ENCODE data around the gene STK32A.

Gene STK32A

GRCh38 chr5:147339313-147339712 is 104.5 kb downstream of the STK32A start:
- ChIA-PET CTCF (no interaction called here), POLR2A (no interaction called here)
- Histone ChIP-seq H3K36me3 (ENCODE audit: control insufficient read depth in 4 of 4, insufficient read depth in 4 of 4, low read length in 3 of 4) (no peaks in the 10 kb centered on the region), H3K9me3 (ENCODE audit: control extremely low read depth in 1 of 5, control insufficient read depth in 4 of 5, insufficient read depth in 2 of 5, low read depth in 1 of 5, low read length in 4 of 5) (peaks cover 0 to 6% (median 0%) of the 10 kb centered on the region in 5 experiments), H3K27ac (ENCODE audit: insufficient read depth in 1 of 2, low read depth in 1 of 2, low read length in 2 of 2, poor library complexity in 1 of 2, severe bottlenecking in 2 of 2) (no peak overlapping the region), H3K27me3 (replicated peaks in 2 of 5; ENCODE audit: control insufficient read depth in 4 of 5, insufficient read depth in 5 of 5, low read length in 4 of 5) (peaks cover 0 to 3% (median 0%) of the 10 kb centered on the region in 5 experiments), H3K4me3 (ENCODE audit: control insufficient read depth in 1 of 7, extremely low read depth in 1 of 7, insufficient read depth in 4 of 7, low read depth in 2 of 7, low read length in 6 of 7) (no peak overlapping the region), H3K4me1 (ENCODE audit: control extremely low read depth in 1 of 4, control insufficient read depth in 4 of 4, insufficient read depth in 4 of 4, low read length in 3 of 4) (no peaks in the 10 kb centered on the region)
- 96% methylated on average over 3 of the region's 4 CpGs for WGBS (ENCODE audit: insufficient coverage)
- no peak for DNase-seq

GRCh38 chr5:147340941-147341340 is 106.1 kb downstream of the STK32A start:
- Histone ChIP-seq H3K27me3 (replicated peaks in 2 of 5; ENCODE audit: control insufficient read depth in 4 of 5, insufficient read depth in 5 of 5, low read length in 4 of 5) (peaks cover 0 to 3% (median 0%) of the 10 kb centered on the region in 5 experiments), H3K4me1 (ENCODE audit: control extremely low read depth in 1 of 4, control insufficient read depth in 4 of 4, insufficient read depth in 4 of 4, low read length in 3 of 4) (no peaks in the 10 kb centered on the region), H3K4me3 (ENCODE audit: control insufficient read depth in 1 of 7, extremely low read depth in 1 of 7, insufficient read depth in 4 of 7, low read depth in 2 of 7, low read length in 6 of 7) (no peak overlapping the region), H3K36me3 (ENCODE audit: control insufficient read depth in 4 of 4, insufficient read depth in 4 of 4, low read length in 3 of 4) (no peaks in the 10 kb centered on the region), H3K9me3 (ENCODE audit: control extremely low read depth in 1 of 5, control insufficient read depth in 4 of 5, insufficient read depth in 2 of 5, low read depth in 1 of 5, low read length in 4 of 5) (peaks cover 0 to 6% (median 0%) of the 10 kb centered on the region in 5 experiments), H3K27ac (ENCODE audit: insufficient read depth in 1 of 2, low read depth in 1 of 2, low read length in 2 of 2, poor library complexity in 1 of 2, severe bottlenecking in 2 of 2) (no peak overlapping the region)
- WGBS (ENCODE audit: insufficient coverage) = 86% methylated on average over 1 of the region's 1 CpG
- ChIA-PET CTCF (no interaction called here), POLR2A (no interaction called here)
- no peak for DNase-seq

GRCh38 chr5:147341345-147341744 is 106.5 kb downstream of the STK32A start:
- Histone ChIP-seq H3K27ac (ENCODE audit: insufficient read depth in 1 of 2, low read depth in 1 of 2, low read length in 2 of 2, poor library complexity in 1 of 2, severe bottlenecking in 2 of 2) (no peak overlapping the region), H3K4me1 (ENCODE audit: control extremely low read depth in 1 of 4, control insufficient read depth in 4 of 4, insufficient read depth in 4 of 4, low read length in 3 of 4) (no peaks in the 10 kb centered on the region), H3K9me3 (ENCODE audit: control extremely low read depth in 1 of 5, control insufficient read depth in 4 of 5, insufficient read depth in 2 of 5, low read depth in 1 of 5, low read length in 4 of 5) (peaks cover 0 to 6% (median 0%) of the 10 kb centered on the region in 5 experiments), H3K4me3 (ENCODE audit: control insufficient read depth in 1 of 7, extremely low read depth in 1 of 7, insufficient read depth in 4 of 7, low read depth in 2 of 7, low read length in 6 of 7) (no peak overlapping the region), H3K27me3 (replicated peaks in 2 of 5; ENCODE audit: control insufficient read depth in 4 of 5, insufficient read depth in 5 of 5, low read length in 4 of 5) (peaks cover 0 to 3% (median 0%) of the 10 kb centered on the region in 5 experiments), H3K36me3 (ENCODE audit: control insufficient read depth in 4 of 4, insufficient read depth in 4 of 4, low read length in 3 of 4) (no peaks in the 10 kb centered on the region)
- POLR2A ChIA-PET = no interaction called here
- DNase-seq = no peak
- CTCF ChIA-PET = no interaction called here

- no peaks in the 10 kb centered on the region for H3K36me3 ChIP-seq (ENCODE audit: control insufficient read depth in 4 of 4, insufficient read depth in 4 of 4, low read length in 3 of 4)
- no peak overlapping the region for H3K4me3 ChIP-seq (ENCODE audit: control insufficient read depth in 1 of 7, extremely low read depth in 1 of 7, insufficient read depth in 4 of 7, low read depth in 2 of 7, low read length in 6 of 7)
- H3K27me3 ChIP-seq (replicated peaks in 2 of 5; ENCODE audit: control insufficient read depth in 4 of 5, insufficient read depth in 5 of 5, low read length in 4 of 5) = peaks cover 0 to 3% (median 0%) of the 10 kb centered on the region in 5 experiments
- CTCF ChIA-PET = no interaction called here
- no peak for DNase-seq
- no peaks in the 10 kb centered on the region for H3K4me1 ChIP-seq (ENCODE audit: control extremely low read depth in 1 of 4, control insufficient read depth in 4 of 4, insufficient read depth in 4 of 4, low read length in 3 of 4)
- POLR2A ChIA-PET = no interaction called here
- no peak overlapping the region for H3K27ac ChIP-seq (ENCODE audit: insufficient read depth in 1 of 2, low read depth in 1 of 2, low read length in 2 of 2, poor library complexity in 1 of 2, severe bottlenecking in 2 of 2)
- WGBS (ENCODE audit: insufficient coverage) = no CpG with 5 or more reads among the region's 1 CpG
- no peaks in the 10 kb centered on the region for H3K9me3 ChIP-seq (ENCODE audit: control extremely low read depth in 1 of 5, control insufficient read depth in 4 of 5, insufficient read depth in 2 of 5, low read depth in 1 of 5, low read length in 4 of 5)
These were observed 110.0 kb downstream of the STK32A start for GRCh38 chr5:147344861-147345260.

- no peak overlapping the region for H3K27ac ChIP-seq (ENCODE audit: insufficient read depth in 1 of 2, low read depth in 1 of 2, low read length in 2 of 2, poor library complexity in 1 of 2, severe bottlenecking in 2 of 2)
- ChIA-PET CTCF (no interaction called here), POLR2A (no interaction called here)
- H3K4me1 ChIP-seq (ENCODE audit: control extremely low read depth in 1 of 4, control insufficient read depth in 4 of 4, insufficient read depth in 4 of 4, low read length in 3 of 4) = no peaks in the 10 kb centered on the region
- H3K4me3 ChIP-seq (ENCODE audit: control insufficient read depth in 1 of 7, extremely low read depth in 1 of 7, insufficient read depth in 4 of 7, low read depth in 2 of 7, low read length in 6 of 7) = no peak overlapping the region
- no peak for DNase-seq
- H3K27me3 ChIP-seq (replicated peaks in 2 of 5; ENCODE audit: control insufficient read depth in 4 of 5, insufficient read depth in 5 of 5, low read length in 4 of 5) = peaks cover 0 to 2% (median 0%) of the 10 kb centered on the region in 5 experiments
- H3K36me3 ChIP-seq (ENCODE audit: control insufficient read depth in 4 of 4, insufficient read depth in 4 of 4, low read length in 3 of 4) = no peaks in the 10 kb centered on the region
- WGBS (ENCODE audit: insufficient coverage) = 87% methylated on average over 3 of the region's 5 CpGs
- no peaks in the 10 kb centered on the region for H3K9me3 ChIP-seq (ENCODE audit: control extremely low read depth in 1 of 5, control insufficient read depth in 4 of 5, insufficient read depth in 2 of 5, low read depth in 1 of 5, low read length in 4 of 5)
These were observed 111.3 kb downstream of the STK32A start for GRCh38 chr5:147346006-147346561.

- Histone ChIP-seq H3K4me1 (ENCODE audit: control extremely low read depth in 1 of 4, control insufficient read depth in 4 of 4, insufficient read depth in 4 of 4, low read length in 3 of 4) (peaks cover 0 to 2% (median 0%) of the 10 kb centered on the region in 4 experiments), H3K4me3 (ENCODE audit: control insufficient read depth in 1 of 7, extremely low read depth in 1 of 7, insufficient read depth in 4 of 7, low read depth in 2 of 7, low read length in 6 of 7) (no peak overlapping the region), H3K27ac (ENCODE audit: insufficient read depth in 1 of 2, low read depth in 1 of 2, low read length in 2 of 2, poor library complexity in 1 of 2, severe bottlenecking in 2 of 2) (no peak overlapping the region), H3K27me3 (replicated peaks in 2 of 5; ENCODE audit: control insufficient read depth in 4 of 5, insufficient read depth in 5 of 5, low read length in 4 of 5) (peaks cover 0 to 2% (median 0%) of the 10 kb centered on the region in 5 experiments), H3K36me3 (ENCODE audit: control insufficient read depth in 4 of 4, insufficient read depth in 4 of 4, low read length in 3 of 4) (no peaks in the 10 kb centered on the region), H3K9me3 (ENCODE audit: control extremely low read depth in 1 of 5, control insufficient read depth in 4 of 5, insufficient read depth in 2 of 5, low read depth in 1 of 5, low read length in 4 of 5) (no peaks in the 10 kb centered on the region)
- WGBS (ENCODE audit: insufficient coverage) = no CpG with 5 or more reads among the region's 2 CpGs
- ChIA-PET CTCF (no interaction called here), POLR2A (no interaction called here)
- DNase-seq = no peak
These were observed 113.2 kb downstream of the STK32A start for GRCh38 chr5:147348046-147348445.

- Histone ChIP-seq H3K27ac (ENCODE audit: insufficient read depth in 1 of 2, low read depth in 1 of 2, low read length in 2 of 2, poor library complexity in 1 of 2, severe bottlenecking in 2 of 2) (no peak overlapping the region), H3K4me1 (ENCODE audit: control extremely low read depth in 1 of 4, control insufficient read depth in 4 of 4, insufficient read depth in 4 of 4, low read length in 3 of 4) (peaks cover 0 to 3% (median 0%) of the 10 kb centered on the region in 4 experiments), H3K36me3 (ENCODE audit: control insufficient read depth in 4 of 4, insufficient read depth in 4 of 4, low read length in 3 of 4) (no peaks in the 10 kb centered on the region), H3K27me3 (replicated peaks in 2 of 5; ENCODE audit: control insufficient read depth in 4 of 5, insufficient read depth in 5 of 5, low read length in 4 of 5) (peaks cover 0 to 2% (median 0%) of the 10 kb centered on the region in 5 experiments), H3K9me3 (ENCODE audit: control extremely low read depth in 1 of 5, control insufficient read depth in 4 of 5, insufficient read depth in 2 of 5, low read depth in 1 of 5, low read length in 4 of 5) (no peaks in the 10 kb centered on the region), H3K4me3 (ENCODE audit: control insufficient read depth in 1 of 7, extremely low read depth in 1 of 7, insufficient read depth in 4 of 7, low read depth in 2 of 7, low read length in 6 of 7) (no peak overlapping the region)
- WGBS (ENCODE audit: insufficient coverage) = 97% methylated on average over 3 of the region's 5 CpGs
- POLR2A ChIA-PET = no interaction called here
- CTCF ChIA-PET = interaction anchor here (0.5 kb wide), 1 partner anchor 1069 kb away, joined by 3 read pairs; no protein-coding TSS in a partner anchor
- no peak for DNase-seq
These were observed 113.6 kb downstream of the STK32A start for GRCh38 chr5:147348451-147348850.
